GM18861 (cell line): ENCODE results near the gene OR1J1.

ENCODE experiments used
- ATAC-seq: cut with Tn5 transposase; IDR thresholded peaks from one replicate; pipeline ENCODE4 v1.9.1; 2021; ENCODE audit not compliant: unreplicated experiment

Gene OR1J1, protein sequence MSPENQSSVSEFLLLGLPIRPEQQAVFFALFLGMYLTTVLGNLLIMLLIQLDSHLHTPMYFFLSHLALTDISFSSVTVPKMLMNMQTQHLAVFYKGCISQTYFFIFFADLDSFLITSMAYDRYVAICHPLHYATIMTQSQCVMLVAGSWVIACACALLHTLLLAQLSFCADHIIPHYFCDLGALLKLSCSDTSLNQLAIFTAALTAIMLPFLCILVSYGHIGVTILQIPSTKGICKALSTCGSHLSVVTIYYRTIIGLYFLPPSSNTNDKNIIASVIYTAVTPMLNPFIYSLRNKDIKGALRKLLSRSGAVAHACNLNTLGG

GRCh38 chr9:122477826-122478225 is at the start of gene OR1J1:
Gene OR1J1, minus strand, starts transcription at chr9:122477926. Its CDS starts 0 bp downstream, at chr9:122477926.
- ATAC-seq: no peak

DNA sequence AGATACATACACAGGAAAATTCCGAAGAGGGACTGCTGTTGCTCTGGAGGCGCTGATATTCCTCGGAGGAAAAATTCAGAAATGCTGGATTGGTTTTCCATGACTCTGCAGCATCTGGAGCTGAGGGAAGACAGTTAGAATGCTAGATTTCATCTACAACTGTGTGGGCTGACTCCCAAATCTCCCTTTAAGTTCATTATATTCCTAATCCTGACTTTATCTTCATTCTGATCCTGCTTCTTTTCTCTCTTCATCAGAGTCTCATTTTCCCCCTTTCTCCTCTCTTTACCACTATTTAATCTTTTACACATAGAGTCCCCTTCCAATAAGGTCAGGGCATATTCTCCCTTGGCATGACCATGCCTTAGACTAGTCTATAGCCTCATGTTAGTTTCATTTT is 49.5 kb upstream of the OR1J1 start, which contains the start of gene OR1N1:
Gene OR1N1, minus strand, starts transcription at position 101 of the 400 bp plus-strand sequence. Its CDS starts 0 bp downstream, at position 101.
- ATAC-seq: no peak

DNA sequence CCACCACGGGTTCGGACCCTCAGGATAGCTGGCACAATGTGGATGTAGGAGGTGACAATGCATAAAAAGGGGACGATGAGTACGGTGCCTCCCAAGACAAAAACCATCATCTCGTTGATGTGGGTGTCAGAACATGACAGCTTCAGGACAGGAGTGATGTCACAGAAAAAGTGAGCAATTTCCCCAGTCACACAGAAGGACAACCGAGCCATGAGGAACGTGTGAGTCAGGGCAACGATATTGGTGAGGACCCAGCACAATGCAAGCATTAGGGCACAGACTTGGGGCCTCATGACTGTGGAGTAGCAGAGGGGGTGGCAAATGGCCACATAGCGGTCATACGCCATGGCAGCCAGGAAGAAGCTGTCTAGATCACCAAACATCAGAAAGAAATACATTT is 48.9 kb upstream of the OR1J1 start:
- ATAC-seq: no peak

- ATAC-seq: no peak
Observed at GRCh38 chr9:122519376-122519775, 41.6 kb upstream of the OR1J1 start.

DNA sequence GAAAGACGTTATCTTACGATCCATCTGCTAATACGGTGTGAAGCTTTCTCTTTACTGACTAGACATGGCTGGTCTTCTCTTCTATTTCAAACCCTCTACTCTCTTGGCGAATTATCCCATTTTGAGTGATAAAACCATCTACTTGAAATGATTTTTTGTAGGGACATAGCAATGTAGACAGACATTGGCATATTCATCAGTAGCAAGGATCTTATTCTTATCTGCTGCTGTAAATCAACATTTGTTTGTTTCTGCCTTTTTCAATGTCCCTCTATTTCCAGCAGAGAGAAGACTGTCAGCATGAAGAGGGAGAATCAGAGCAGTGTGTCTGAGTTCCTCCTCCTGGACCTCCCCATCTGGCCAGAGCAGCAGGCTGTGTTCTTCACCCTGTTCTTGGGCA is 41.1 kb upstream of the OR1J1 start, which contains the start of gene OR1J4:
Gene OR1J4, plus strand, starts transcription at position 301 of the 400 bp plus-strand sequence. Its CDS starts 0 bp downstream, at position 301.
- no peak for ATAC-seq

DNA sequence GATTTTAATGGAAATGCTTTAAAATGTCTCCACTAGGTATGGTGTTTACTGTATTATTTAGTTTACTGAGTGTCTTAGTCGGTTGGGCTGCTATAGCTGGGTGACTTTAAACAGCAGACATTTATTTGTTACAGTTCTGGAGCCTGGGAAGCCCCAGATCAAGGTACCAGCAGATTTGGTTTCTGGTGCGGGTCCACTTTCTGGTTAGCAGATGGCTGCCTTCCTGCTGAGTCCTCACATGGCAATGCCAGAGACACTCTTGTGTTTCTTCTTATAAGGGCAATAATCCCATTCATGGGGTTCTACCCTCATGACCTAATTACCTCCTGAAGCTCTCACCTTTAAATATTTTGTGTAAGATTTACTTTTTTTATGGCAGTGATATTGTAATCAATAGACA is 40.5 kb upstream of the OR1J1 start:
- no peak for ATAC-seq

DNA sequence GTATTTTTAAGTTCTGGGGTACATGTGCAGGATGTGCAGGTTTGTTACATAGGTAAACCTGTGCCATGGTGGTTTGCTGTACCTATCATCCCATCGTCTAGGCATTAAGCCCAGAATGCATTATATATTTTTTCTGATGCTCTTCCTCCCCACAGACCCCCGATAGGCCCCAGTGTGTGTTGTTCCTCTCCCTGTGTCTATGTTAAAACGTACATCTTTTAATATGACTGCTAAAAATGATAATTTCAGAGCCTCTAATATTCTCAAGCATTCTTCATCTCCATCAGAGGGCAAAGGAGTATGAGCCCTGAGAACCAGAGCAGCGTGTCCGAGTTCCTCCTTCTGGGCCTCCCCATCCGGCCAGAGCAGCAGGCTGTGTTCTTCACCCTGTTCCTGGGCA is 32.8 kb upstream of the OR1J1 start, which contains the start of gene OR1J2:
Gene OR1J2, plus strand, starts transcription at position 301 of the 400 bp plus-strand sequence. Its CDS starts 0 bp downstream, at position 301.
- ATAC-seq: no peak

- ATAC-seq: no peak
Observed at GRCh38 chr9:122506964-122507363, 29.2 kb upstream of the OR1J1 start.

GRCh38 chr9:122498883-122499288 is 21.2 kb upstream of the OR1J1 start:
- ATAC-seq: no peak

DNA sequence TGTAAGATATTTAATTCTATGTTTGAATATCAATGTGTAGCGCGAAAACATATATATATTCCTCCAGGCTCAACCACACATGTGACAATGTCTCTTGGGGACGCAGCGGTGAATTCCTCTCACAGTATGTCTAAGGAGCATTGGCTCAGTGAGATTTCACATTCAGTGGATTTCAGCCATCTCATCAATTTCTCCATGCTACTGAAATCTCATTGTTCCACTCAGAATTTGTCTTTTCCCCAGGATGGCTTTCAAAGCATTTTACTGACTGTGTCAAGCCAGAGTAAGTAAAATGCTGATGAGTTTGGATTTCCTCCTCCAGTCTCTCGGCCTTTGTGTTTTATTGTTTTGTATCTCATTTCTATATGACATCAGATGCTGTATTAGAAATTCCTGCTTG is 1.3 kb upstream of the OR1J1 start:
- ATAC-seq: no peak

GRCh38 chr9:122477346-122477745 is 380 bp downstream of the OR1J1 start:
- no peak for ATAC-seq

DNA sequence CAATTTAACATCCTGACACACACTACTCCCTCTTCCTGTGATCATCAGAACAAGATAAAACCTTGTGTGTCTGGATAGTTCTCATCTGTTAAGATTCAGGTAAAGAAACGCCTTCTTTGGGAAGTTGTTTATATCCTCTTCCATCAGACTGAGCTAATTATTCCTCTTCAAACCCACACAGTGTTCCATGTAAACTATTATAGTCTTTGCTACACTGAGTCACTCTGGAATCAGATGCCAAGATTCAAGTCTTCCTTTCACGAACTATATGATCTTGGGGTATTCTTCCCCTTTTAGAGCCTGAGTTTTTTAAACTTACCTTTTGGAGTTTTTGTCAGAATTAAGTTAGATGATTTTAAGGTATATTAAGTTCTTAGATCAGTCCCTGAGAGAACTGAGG is 2.0 kb downstream of the OR1J1 start:
- no peak for ATAC-seq

DNA sequence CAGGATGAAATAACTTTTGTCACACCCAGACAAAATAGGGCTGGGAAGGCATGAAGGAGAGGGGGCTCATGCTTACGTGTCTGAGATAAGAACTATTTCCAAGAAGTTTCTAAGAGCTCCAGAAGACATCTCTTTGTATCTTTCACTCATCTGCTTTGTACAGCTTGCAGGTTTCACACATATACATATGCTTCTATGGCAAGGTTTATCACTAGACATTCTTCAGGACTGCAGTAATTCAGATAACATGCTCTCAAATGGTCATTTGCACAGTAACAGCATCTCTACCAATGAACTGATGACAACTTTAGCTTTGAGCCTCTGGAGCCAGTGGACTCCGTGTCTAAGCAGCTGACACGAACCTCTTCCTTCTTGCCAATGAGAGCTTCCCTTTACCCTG is 3.2 kb downstream of the OR1J1 start:
- no peak for ATAC-seq

DNA sequence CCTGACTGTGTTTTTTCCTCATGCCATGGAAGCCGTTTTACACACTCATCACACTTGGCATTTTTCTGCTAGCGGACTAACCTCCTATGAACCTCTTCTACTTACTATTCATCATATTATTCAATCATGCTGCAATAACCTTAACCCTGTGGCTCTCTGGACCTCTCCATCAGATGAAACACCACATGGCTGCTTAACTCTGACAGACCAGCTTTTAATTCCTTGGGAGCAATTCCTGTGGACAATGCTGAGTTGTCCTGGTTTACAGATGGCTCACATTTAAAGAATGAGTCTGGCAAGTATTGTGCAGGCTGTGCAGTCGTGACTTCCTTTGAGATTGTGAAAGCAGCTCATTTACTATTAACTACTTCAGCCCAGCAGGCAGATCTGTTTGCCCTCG is 9.0 kb downstream of the OR1J1 start:
- ATAC-seq: no peak

- ATAC-seq: no peak
Observed at GRCh38 chr9:122466456-122466855, 11.3 kb downstream of the OR1J1 start.

DNA sequence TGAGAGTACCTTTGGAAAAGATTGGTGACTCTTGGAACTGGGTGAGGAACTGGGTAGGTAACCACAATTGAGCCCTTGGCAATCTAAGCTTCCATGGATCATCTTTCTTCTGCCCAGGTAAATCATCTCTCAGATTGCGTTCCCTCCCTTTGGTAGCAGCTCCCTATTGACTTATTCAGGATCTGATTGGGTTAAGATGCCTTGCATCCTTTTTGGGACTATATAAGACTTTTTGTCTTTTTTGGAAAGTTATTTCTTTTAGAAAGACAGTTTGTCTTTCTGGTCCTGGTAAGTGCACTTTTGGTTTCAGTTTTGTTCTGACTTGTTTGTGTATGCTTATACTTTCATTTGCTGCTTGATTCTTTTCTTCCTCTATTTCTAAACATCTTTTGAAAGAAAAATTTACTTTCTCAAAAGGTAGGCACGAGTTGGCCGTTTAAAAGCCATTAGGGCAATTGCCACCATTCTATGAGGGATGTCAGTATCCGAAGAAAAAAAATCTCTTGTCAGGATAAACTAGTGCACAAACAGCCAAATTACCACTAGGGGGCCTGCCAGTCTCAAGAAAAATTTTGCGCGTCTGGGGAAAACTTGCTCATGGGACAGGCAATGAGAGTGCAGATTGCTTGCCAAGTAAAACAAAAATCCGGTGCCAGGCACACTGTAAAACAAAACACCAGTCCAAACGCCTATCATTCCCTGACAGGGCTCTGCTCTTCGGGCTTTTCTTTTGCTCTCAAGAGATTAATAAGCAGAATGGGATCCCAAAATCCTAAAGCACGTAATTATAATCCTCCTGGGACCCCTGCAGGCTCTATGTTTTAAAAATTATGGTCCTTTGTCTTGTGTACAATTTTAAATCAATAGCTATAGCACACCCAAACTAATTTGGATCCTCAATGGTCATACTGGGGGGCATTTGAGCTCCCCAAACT is 12.8 kb downstream of the OR1J1 start:
- ATAC-seq: peak; percentile 71

DNA sequence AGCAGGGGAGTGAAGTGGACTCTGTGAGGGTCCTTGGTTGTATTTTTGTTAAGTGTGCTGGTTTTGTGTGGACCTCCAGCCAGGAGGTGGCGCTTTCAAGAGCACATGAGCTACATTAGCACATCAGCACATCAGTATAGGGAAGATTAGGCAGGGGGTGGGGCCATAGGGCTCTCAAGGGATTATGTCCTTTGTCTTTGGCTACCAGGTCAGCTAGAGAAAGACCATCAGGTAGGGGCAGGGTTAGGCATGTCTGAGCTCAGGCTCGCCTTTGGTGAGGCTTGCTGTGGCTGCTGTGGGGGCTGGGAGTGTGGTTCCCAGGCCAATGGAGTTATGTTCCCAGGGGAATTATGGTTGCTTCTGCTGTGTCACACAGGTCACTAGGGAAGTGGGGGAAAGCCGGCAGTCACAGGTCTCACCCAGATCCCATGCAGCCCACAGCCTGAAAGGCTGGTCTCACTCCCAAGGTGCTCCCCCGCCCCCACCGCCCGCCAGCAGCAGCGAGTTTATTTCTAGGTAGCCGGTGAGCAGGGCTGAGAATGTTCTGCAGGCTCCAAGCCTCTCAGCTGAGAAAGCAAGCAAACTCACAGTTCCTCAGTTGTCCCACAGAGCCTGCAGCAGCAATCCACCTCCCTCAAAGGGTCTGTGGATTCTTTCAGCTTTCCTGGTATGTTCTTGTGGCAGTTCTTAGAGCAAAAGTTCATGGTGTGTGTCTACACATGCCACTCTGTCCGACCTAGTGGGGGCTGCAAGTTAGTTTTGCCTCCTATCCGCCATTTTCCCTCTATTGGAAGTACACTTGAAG is 13.7 kb downstream of the OR1J1 start:
- no peak for ATAC-seq

- no peak for ATAC-seq
Observed at GRCh38 chr9:122457787-122458186, 19.9 kb downstream of the OR1J1 start.

DNA sequence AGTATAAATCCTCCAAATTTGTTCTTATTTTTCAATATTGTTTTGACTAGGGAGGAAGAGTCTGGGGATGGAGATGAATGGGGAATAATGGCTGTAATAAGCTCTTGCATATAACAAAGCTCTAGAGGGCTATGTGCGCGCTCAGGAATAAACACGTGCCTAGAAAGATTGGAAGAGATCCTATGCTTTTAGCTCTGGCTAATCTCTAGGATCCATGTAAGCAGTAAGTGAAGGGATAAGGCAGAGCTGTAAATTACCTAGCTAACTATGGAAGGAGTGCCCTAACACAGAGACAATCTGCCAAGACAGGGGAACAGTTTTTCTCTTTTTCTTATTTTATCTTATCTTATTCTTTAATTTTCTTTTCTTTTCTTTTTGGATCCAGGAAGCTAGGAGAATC is 21.6 kb downstream of the OR1J1 start:
- ATAC-seq: no peak

DNA sequence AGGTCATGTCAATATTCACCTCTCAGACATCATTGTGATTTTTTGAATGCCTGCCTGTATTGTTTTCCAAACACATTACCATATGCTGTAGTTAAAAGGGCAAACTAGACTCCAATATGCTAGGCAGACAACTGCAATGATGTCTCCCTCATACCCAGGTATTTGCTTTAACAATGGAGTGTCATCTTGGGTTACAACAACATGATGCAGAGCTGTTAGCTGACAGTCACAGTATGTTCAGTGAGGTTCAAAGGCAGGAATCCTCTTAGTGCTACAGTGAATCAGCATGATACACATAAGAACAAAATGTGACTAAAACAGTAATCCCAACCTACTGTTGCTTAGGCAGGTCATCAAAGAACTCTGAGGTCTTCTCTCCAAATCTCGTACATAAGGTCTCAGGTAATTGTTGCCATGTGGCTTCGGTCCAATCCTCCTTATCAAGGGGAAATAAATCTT is 24.0 kb downstream of the OR1J1 start:
- no peak for ATAC-seq
